Measurements from ENCODE around the gene LRRC15.

The LRRC15 gene

DNA sequence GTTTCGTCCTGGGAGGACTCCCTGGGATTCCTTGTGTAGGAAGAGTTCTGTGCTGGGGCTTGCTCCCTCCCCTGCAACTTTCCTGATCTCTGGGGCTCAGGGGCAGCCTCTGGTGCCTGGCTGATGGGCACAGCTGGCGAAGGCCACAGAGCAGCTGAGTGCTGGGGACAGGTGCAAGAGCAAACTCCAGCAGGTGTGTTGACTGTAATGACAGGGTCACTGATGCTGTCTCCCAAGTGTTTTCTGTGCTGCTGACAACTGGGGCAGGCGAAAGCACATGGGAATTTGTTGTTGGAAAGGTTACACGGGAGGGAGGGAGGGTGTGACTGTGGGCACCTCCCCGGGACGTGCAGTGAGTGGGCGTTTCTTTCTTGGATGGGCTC lies 40.0 kb downstream of the LRRC15 start:
- no peak for DNase-seq

- no peak for DNase-seq
Measured at GRCh38 chr3:194328942-194329582, 40.5 kb downstream of the LRRC15 start.

GRCh38 chr3:194328053-194328657 lies 41.4 kb downstream of the LRRC15 start:
- DNase-seq: no peak

- no peak for DNase-seq
Measured at GRCh38 chr3:194327218-194328052, 42.1 kb downstream of the LRRC15 start.

DNA sequence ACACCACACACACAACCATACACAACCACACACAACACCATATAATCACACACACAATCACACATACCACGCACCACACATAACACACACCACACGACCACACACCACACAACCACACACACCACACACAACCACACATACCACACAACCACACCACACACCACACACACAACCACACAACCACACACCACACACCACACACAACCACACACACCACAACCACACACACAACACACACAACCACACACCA lies 42.6 kb downstream of the LRRC15 start:
- no peak for DNase-seq

GRCh38 chr3:194326192-194326967 lies 43.2 kb downstream of the LRRC15 start:
- no peak for DNase-seq

DNA sequence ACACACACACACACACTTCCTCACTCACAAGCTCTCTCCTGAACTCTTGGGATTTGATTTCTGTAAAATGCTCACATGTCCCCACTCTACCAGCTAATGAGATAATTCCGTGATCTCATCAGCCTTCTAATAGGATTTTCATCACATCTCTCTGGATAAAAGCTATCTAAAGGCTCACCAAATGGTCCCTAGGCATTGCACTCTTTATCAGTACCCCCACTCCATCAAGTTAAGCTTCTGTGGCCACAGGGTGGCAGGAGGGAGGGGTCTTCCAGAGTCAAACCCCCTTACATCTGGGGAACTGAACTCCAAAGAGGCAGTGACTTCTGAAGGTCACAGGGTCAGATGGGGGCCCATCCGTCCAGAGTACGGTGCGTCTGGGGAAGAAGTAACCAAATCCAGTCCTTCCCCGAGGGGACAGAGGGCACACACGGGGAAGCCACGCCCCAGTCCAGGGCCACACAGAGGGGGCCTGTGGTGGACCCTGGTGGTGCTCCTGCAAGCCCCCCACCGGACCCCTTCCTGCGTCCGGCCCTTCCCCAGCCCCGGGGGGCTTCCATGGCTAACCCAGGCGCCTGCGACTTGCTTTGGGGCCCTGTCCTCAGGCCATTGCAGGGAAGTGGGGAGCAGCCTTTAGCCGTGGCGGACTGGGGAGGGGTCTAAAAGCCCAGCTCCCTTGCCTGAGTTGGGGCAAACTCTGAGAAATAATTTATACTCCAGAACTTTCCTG lies 44.0 kb downstream of the LRRC15 start:
- no peak for DNase-seq

- no peak for DNase-seq
Measured at GRCh38 chr3:194324823-194325327, 44.7 kb downstream of the LRRC15 start.

- no peak for DNase-seq
Measured at GRCh38 chr3:194323785-194324735, 45.5 kb downstream of the LRRC15 start.

- DNase-seq: no peak
Measured at GRCh38 chr3:194322678-194323211, 46.8 kb downstream of the LRRC15 start.

GRCh38 chr3:194321693-194322640 lies 47.6 kb downstream of the LRRC15 start:
- DNase-seq: no peak

- no peak for DNase-seq
Measured at GRCh38 chr3:194320744-194321243, 48.7 kb downstream of the LRRC15 start.

DNA sequence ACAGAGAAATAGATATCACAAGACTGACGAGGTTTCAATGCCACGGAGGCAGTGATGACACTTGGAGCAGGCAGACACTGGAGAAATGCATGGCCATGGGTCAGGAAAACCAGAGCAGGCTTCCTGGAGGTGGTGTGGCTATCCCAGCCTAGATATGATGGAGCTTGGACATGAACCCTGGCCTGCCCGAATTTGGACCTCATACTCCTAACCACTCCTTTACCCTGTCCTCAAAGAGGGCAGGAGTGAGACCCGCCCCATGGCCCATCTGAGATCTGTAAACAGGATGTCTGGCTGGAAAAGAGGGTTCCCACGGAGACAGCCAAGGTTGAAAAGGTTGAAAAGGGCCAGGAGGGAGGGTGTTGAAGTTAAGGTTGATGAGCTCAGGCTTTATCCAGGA lies 49.4 kb downstream of the LRRC15 start:
- DNase-seq: no peak

- DNase-seq: no peak
Measured at GRCh38 chr3:194318511-194319161, 50.9 kb downstream of the LRRC15 start.

GRCh38 chr3:194316918-194317317 lies 52.6 kb downstream of the LRRC15 start:
- no peak for DNase-seq

DNA sequence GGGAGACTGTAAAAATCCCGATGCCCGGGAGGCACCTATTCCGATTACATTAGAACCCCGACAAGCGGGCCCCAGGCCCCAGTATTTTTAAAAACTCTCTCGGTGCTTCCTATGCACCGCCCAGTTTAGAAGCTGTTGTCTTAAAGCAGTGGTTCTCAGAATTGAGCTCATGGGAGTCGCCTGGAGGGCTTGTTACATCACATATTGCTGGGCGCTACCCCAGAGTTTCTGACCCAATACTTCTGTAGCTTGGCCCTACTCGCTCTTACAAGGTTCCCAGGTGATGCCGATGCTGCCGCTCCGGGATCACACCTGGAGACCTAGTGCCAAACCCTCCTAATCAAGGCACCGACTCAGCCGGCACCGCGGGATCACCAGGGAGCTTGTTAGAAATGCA lies 53.6 kb downstream of the LRRC15 start:
- DNase-seq: no peak

GRCh38 chr3:194315088-194315964 lies 54.2 kb downstream of the LRRC15 start:
- DNase-seq: peak; percentile 69

- DNase-seq: no peak
Measured at GRCh38 chr3:194314388-194315068, 55.0 kb downstream of the LRRC15 start.

Measured in NCI-H2171 (cell line).